Nephron progenitor cell (in vitro differentiated cells): ENCODE results near the gene SERP2.

Experiments
- DNase-seq: peaks from one replicate; pipeline ENCODE4 v3.0.0; 2021
- H3K27ac Mint-ChIP-seq: 2 replicates; pipeline ENCODE4 v1.8.0; 2021; ENCODE audit warnings: mild to moderate bottlenecking, moderate library complexity, mixed read lengths
- H3K27me3 Mint-ChIP-seq: 2 replicates; pipeline ENCODE4 v1.8.0; 2021; ENCODE audit warnings: mild to moderate bottlenecking, low read depth, mixed read lengths; ENCODE audit not compliant: poor library complexity
- H3K36me3 Mint-ChIP-seq: 2 replicates; pipeline ENCODE4 v1.8.0; 2021; ENCODE audit warnings: low read depth, mixed read lengths
- H3K4me1 Mint-ChIP-seq: 2 replicates; pipeline ENCODE4 v1.8.0; 2021; ENCODE audit warnings: mixed read lengths
- H3K4me3 Mint-ChIP-seq: 2 replicates; pipeline ENCODE4 v1.8.0; 2021; ENCODE audit warnings: mild to moderate bottlenecking, moderate library complexity, mixed read lengths
- H3K9me3 Mint-ChIP-seq: 2 replicates; pipeline ENCODE4 v1.8.0; 2021; ENCODE audit warnings: mild to moderate bottlenecking, moderate library complexity, mixed read lengths
- TF ChIP-seq, protein P1 (sequence below): fragments of 200-600 bp; sonication (generic); IDR thresholded peaks from 2 replicates; pipeline ENCODE4 v1.5.0; 2021; ENCODE audit warnings: antibody characterized with exemption

The SERP2 gene

DNA sequence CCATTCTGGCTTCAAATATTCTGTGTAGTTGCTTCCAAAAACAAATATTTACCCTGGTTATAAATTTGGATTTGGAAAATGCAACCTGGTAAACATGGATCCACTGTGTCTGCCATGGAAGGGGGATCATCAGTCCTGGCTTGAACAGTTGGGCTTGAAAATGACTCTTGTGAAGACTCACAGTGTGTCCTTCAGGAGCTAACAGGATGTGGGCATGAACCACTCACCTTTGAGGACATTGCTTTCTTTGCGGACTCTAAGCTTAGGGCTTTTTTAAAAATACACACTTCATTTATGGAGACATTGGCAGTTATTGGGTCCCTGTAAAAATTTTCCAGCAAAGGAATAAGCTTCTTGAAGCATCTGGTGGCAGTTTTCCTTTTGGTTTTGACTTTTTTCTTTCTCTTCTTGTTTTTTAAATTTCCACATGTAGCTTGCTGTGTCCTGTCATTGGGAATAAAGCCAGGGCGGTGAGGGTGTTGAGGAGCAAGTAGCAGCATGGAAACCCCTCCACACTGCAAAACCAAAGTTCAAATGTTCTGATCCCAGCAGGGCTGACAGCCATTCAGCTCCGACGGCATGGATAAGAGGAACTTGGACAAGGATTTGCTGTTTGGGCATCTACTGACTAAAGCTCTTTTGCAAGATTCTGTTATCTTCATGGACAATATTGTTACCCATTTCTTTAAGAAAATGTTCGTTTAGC is 39.5 kb upstream of the SERP2 start:
- Mint-ChIP-seq H3K36me3 (peaks cover 5% of the 10 kb centered on the region), H3K27me3 (no peaks in the 10 kb centered on the region), H3K4me1 (peaks cover 60% of the 10 kb centered on the region), H3K27ac (no peak overlapping the region), H3K9me3 (peaks cover 28% of the 10 kb centered on the region), H3K4me3 (no peak overlapping the region)
- no peak for DNase-seq
- TF ChIP-seq, protein P1, sequence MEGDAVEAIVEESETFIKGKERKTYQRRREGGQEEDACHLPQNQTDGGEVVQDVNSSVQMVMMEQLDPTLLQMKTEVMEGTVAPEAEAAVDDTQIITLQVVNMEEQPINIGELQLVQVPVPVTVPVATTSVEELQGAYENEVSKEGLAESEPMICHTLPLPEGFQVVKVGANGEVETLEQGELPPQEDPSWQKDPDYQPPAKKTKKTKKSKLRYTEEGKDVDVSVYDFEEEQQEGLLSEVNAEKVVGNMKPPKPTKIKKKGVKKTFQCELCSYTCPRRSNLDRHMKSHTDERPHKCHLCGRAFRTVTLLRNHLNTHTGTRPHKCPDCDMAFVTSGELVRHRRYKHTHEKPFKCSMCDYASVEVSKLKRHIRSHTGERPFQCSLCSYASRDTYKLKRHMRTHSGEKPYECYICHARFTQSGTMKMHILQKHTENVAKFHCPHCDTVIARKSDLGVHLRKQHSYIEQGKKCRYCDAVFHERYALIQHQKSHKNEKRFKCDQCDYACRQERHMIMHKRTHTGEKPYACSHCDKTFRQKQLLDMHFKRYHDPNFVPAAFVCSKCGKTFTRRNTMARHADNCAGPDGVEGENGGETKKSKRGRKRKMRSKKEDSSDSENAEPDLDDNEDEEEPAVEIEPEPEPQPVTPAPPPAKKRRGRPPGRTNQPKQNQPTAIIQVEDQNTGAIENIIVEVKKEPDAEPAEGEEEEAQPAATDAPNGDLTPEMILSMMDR: no peak

DNA sequence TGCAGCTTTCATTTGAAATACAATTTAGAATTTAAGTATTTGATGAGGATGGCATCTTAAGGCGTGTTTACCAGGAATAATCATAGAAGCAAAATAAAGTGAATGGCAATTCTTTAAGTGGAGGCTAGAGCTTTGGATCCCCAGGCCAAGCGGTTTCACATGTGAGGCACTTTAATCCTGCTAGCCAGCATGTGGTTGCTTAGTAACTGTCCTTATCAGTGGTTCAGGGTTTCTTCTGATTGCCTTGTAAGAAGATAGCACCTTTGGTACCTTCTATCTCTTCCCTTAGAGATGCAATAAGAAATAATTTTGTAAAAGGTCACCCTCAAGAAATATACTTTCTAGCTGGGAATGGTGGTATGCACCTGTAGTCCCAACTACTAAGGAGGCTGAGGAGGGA is 38.9 kb upstream of the SERP2 start:
- TF ChIP-seq, protein P1: no peak
- Mint-ChIP-seq H3K36me3 (peaks cover 5% of the 10 kb centered on the region), H3K4me3 (no peak overlapping the region), H3K27me3 (no peaks in the 10 kb centered on the region), H3K4me1 (peaks cover 60% of the 10 kb centered on the region), H3K27ac (no peak overlapping the region), H3K9me3 (peaks cover 31% of the 10 kb centered on the region)
- DNase-seq: no peak

DNA sequence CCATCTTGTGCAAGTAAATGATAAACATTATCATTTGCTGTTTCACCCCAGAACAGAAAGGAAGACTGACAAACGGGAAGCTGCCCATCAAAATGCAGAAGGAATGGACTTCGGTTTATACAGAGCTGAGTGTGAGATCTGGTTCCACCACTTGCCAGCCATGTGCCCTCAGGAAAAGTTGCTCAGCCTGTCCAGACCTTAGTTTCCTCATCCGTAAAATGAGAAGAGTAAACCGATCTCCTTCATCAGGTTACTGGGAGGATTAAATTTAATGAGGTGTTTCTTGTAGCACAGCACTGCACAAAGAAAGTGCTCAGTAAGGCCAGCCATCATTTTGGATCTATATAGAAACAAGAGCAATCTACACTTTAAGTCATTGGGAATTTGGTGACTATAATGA is 36.7 kb upstream of the SERP2 start:
- no peak overlapping the region for H3K27ac Mint-ChIP-seq
- TF ChIP-seq, protein P1: no peak
- H3K4me3 Mint-ChIP-seq: no peak overlapping the region
- H3K36me3 Mint-ChIP-seq: peaks cover 9% of the 10 kb centered on the region
- H3K4me1 Mint-ChIP-seq: peaks cover 42% of the 10 kb centered on the region
- H3K9me3 Mint-ChIP-seq: peaks cover 38% of the 10 kb centered on the region
- no peaks in the 10 kb centered on the region for H3K27me3 Mint-ChIP-seq
- no peak for DNase-seq

- Mint-ChIP-seq H3K9me3 (peaks cover 44% of the 10 kb centered on the region), H3K27me3 (no peaks in the 10 kb centered on the region), H3K27ac (no peak overlapping the region), H3K36me3 (peaks cover 9% of the 10 kb centered on the region), H3K4me1 (peaks cover 36% of the 10 kb centered on the region), H3K4me3 (no peak overlapping the region)
- no peak for DNase-seq
- TF ChIP-seq, protein P1: no peak
These were observed 36.0 kb upstream of the SERP2 start for GRCh38 chr13:44337581-44337980.

DNA sequence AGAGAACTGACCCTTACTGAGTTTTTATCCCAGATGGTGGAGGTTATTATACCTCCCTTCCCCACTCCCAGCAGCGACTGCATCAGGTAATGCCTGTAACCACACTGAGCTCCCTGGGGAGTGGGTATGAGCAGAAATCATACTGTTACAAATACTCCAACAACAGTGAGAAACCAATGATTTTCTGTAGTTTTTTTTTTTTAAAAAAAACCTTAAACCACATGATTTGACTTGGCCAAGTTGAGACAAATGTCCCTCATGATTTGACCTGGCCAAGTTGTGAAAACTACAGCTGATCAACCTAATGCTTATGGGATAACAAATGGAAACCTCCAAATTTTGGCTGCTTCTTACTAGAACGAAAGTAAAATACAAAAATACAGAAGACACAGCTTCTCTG is 33.1 kb upstream of the SERP2 start:
- Mint-ChIP-seq H3K36me3 (peaks cover 9% of the 10 kb centered on the region), H3K4me1 (peaks cover 16% of the 10 kb centered on the region), H3K9me3 (peaks cover 44% of the 10 kb centered on the region), H3K27me3 (no peaks in the 10 kb centered on the region), H3K4me3 (no peak overlapping the region), H3K27ac (no peak overlapping the region)
- TF ChIP-seq, protein P1: no peak
- no peak for DNase-seq

GRCh38 chr13:44342741-44343140 is 30.9 kb upstream of the SERP2 start:
- Mint-ChIP-seq H3K27ac (no peak overlapping the region), H3K4me1 (peaks cover 3% of the 10 kb centered on the region), H3K9me3 (peaks cover 32% of the 10 kb centered on the region), H3K27me3 (no peaks in the 10 kb centered on the region), H3K4me3 (no peak overlapping the region), H3K36me3 (peaks cover 7% of the 10 kb centered on the region)
- TF ChIP-seq, protein P1: no peak
- DNase-seq: no peak
